Measurements from ENCODE around the gene THBS4. TPM values are rescaled to one million over a fixed set of nuclear protein-coding genes. Genes with fewer than 3 reads are reported as not detected.

The THBS4 gene
- total and polyA plus RNA-seq, 2 experiments from 2014 or later, result 0.80 TPM; not detected in 1

- no peaks in the 10 kb centered on the region for H3K36me3 ChIP-seq (replicated peaks; ENCODE audit: insufficient read depth, low read depth)
- no peaks in the 10 kb centered on the region for H4K20me1 ChIP-seq (ENCODE audit: insufficient read depth, poor library complexity, severe bottlenecking)
- peaks cover 66% of the 10 kb centered on the region for H3K27me3 ChIP-seq
- H3K27ac ChIP-seq, result no peak overlapping the region
- H3K4me3 ChIP-seq, result no peak overlapping the region
- no peaks in the 10 kb centered on the region for H3K9me2 ChIP-seq (replicated peaks; ENCODE audit: insufficient read depth)
- no peaks in the 10 kb centered on the region for H3K9me3 ChIP-seq (ENCODE audit: low read depth)
- no peak for DNase-seq (ENCODE audit: low spot score)
- no peak overlapping the region for H2AFZ ChIP-seq
- no peaks in the 10 kb centered on the region for H3K79me2 ChIP-seq
- 26% methylated on average over 8 of the region's 8 CpGs for WGBS (ENCODE audit: low lambda C conversion rate, missing lambda C conversion rate)
- TF ChIP-seq EZH2phosphoT487 (IDR thresholded peaks at IDR 0.05; ENCODE audit: low read depth, severe bottlenecking, unreplicated experiment) (no peak), EZH2 (IDR thresholded peaks at IDR 0.05; ENCODE audit: borderline replicate concordance) (no peak)
- TF ChIP-seq, protein P1, sequence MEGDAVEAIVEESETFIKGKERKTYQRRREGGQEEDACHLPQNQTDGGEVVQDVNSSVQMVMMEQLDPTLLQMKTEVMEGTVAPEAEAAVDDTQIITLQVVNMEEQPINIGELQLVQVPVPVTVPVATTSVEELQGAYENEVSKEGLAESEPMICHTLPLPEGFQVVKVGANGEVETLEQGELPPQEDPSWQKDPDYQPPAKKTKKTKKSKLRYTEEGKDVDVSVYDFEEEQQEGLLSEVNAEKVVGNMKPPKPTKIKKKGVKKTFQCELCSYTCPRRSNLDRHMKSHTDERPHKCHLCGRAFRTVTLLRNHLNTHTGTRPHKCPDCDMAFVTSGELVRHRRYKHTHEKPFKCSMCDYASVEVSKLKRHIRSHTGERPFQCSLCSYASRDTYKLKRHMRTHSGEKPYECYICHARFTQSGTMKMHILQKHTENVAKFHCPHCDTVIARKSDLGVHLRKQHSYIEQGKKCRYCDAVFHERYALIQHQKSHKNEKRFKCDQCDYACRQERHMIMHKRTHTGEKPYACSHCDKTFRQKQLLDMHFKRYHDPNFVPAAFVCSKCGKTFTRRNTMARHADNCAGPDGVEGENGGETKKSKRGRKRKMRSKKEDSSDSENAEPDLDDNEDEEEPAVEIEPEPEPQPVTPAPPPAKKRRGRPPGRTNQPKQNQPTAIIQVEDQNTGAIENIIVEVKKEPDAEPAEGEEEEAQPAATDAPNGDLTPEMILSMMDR (IDR thresholded peaks at IDR 0.05; ENCODE audit: poor library complexity), result no peak
- H3K4me1 ChIP-seq (ENCODE audit: insufficient read depth), result no peaks in the 10 kb centered on the region
- H3K4me2 ChIP-seq, result peak overlapping the region; percentile 85
Observed at GRCh38 chr5:80034559-80034958, 589 bp upstream of the THBS4 start.

- TF ChIP-seq EZH2 (IDR thresholded peaks at IDR 0.05; ENCODE audit: borderline replicate concordance) (peak; percentile 59), EZH2phosphoT487 (IDR thresholded peaks at IDR 0.05; ENCODE audit: low read depth, severe bottlenecking, unreplicated experiment) (no peak)
- TF ChIP-seq, protein P1 (IDR thresholded peaks at IDR 0.05; ENCODE audit: poor library complexity), result no peak
- H3K4me3 ChIP-seq, result no peak overlapping the region
- no peaks in the 10 kb centered on the region for H3K36me3 ChIP-seq (replicated peaks; ENCODE audit: insufficient read depth, low read depth)
- H3K79me2 ChIP-seq, result no peaks in the 10 kb centered on the region
- 79% methylated on average over 7 of the region's 7 CpGs for WGBS (ENCODE audit: low lambda C conversion rate, missing lambda C conversion rate)
- H2AFZ ChIP-seq, result no peak overlapping the region
- no peaks in the 10 kb centered on the region for H3K9me2 ChIP-seq (replicated peaks; ENCODE audit: insufficient read depth)
- H3K27ac ChIP-seq, result no peak overlapping the region
- H4K20me1 ChIP-seq (ENCODE audit: insufficient read depth, poor library complexity, severe bottlenecking), result no peaks in the 10 kb centered on the region
- peaks cover 68% of the 10 kb centered on the region for H3K27me3 ChIP-seq
- peak overlapping the region; percentile 85 for H3K4me2 ChIP-seq
- H3K9me3 ChIP-seq (ENCODE audit: low read depth), result no peaks in the 10 kb centered on the region
- no peaks in the 10 kb centered on the region for H3K4me1 ChIP-seq (ENCODE audit: insufficient read depth)
- no peak for DNase-seq (ENCODE audit: low spot score)
Observed at GRCh38 chr5:80035839-80036238, 691 bp downstream of the THBS4 start.

- no peaks in the 10 kb centered on the region for H3K9me2 ChIP-seq (replicated peaks; ENCODE audit: insufficient read depth)
- TF ChIP-seq, protein P1 (IDR thresholded peaks at IDR 0.05; ENCODE audit: poor library complexity), result no peak
- no peak for TF ChIP-seq EZH2phosphoT487 (IDR thresholded peaks at IDR 0.05; ENCODE audit: low read depth, severe bottlenecking, unreplicated experiment)
- TF ChIP-seq EZH2 (IDR thresholded peaks at IDR 0.05; ENCODE audit: borderline replicate concordance), result no peak
- WGBS (ENCODE audit: low lambda C conversion rate, missing lambda C conversion rate), result 85% methylated on average over 5 of the region's 5 CpGs
- no peak overlapping the region for H3K4me3 ChIP-seq
- H2AFZ ChIP-seq, result no peak overlapping the region
- DNase-seq (ENCODE audit: low spot score), result no peak
- H4K20me1 ChIP-seq (ENCODE audit: insufficient read depth, poor library complexity, severe bottlenecking), result no peaks in the 10 kb centered on the region
- no peaks in the 10 kb centered on the region for H3K79me2 ChIP-seq
- H3K27me3 ChIP-seq, result peaks cover 68% of the 10 kb centered on the region
- H3K4me2 ChIP-seq, result no peak overlapping the region
- no peaks in the 10 kb centered on the region for H3K36me3 ChIP-seq (replicated peaks; ENCODE audit: insufficient read depth, low read depth)
- H3K4me1 ChIP-seq (ENCODE audit: insufficient read depth), result no peaks in the 10 kb centered on the region
- H3K27ac ChIP-seq, result no peak overlapping the region
- no peaks in the 10 kb centered on the region for H3K9me3 ChIP-seq (ENCODE audit: low read depth)
Observed at GRCh38 chr5:80036615-80037014, 1.5 kb downstream of the THBS4 start.

DNA sequence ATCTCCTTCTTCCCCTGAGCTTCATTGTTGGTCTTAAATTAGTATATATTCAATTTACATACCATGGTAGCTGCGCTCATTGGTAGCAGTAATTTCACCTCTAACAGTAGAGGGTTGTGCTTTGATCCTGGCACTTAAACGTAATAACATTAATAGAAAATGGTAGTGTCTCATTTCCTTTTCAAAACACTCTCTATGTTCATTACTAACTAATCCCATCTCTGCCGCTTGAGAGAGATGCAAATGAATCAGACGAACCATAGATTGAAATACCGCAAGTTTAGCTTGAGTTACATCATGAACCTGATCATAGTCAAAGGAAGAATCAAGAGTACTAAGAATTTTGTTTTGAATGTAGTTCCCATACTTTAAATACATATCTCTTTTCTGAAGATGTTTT lies 2.2 kb downstream of the THBS4 start:
- no peak for TF ChIP-seq EZH2 (IDR thresholded peaks at IDR 0.05; ENCODE audit: borderline replicate concordance)
- no peak overlapping the region for H2AFZ ChIP-seq
- no peak overlapping the region for H3K4me3 ChIP-seq
- no peaks in the 10 kb centered on the region for H4K20me1 ChIP-seq (ENCODE audit: insufficient read depth, poor library complexity, severe bottlenecking)
- no peaks in the 10 kb centered on the region for H3K36me3 ChIP-seq (replicated peaks; ENCODE audit: insufficient read depth, low read depth)
- H3K27ac ChIP-seq, result no peak overlapping the region
- WGBS (ENCODE audit: low lambda C conversion rate, missing lambda C conversion rate), result 76% methylated on average over 5 of the region's 5 CpGs
- peaks cover 68% of the 10 kb centered on the region for H3K27me3 ChIP-seq
- no peaks in the 10 kb centered on the region for H3K9me3 ChIP-seq (ENCODE audit: low read depth)
- no peaks in the 10 kb centered on the region for H3K79me2 ChIP-seq
- H3K4me1 ChIP-seq (ENCODE audit: insufficient read depth), result no peaks in the 10 kb centered on the region
- no peak for DNase-seq (ENCODE audit: low spot score)
- H3K4me2 ChIP-seq, result no peak overlapping the region
- H3K9me2 ChIP-seq (replicated peaks; ENCODE audit: insufficient read depth), result no peaks in the 10 kb centered on the region

Data from hepatocyte (in vitro differentiated cells).